GM19239 (cell line): ENCODE measurements around the gene PMEPA1.

Experiments
- DNase-seq: peaks from one replicate; pipeline ENCODE4 v3.0.0; 2011; ENCODE audit warnings: low spot score; ENCODE audit not compliant: insufficient read length
- FAIRE-seq: peaks from 2 replicates; lab custom pipeline; 2011; peaks lifted over from hg19 to GRCh38; lab: Jason Lieb, UNC

The PMEPA1 gene

DNA sequence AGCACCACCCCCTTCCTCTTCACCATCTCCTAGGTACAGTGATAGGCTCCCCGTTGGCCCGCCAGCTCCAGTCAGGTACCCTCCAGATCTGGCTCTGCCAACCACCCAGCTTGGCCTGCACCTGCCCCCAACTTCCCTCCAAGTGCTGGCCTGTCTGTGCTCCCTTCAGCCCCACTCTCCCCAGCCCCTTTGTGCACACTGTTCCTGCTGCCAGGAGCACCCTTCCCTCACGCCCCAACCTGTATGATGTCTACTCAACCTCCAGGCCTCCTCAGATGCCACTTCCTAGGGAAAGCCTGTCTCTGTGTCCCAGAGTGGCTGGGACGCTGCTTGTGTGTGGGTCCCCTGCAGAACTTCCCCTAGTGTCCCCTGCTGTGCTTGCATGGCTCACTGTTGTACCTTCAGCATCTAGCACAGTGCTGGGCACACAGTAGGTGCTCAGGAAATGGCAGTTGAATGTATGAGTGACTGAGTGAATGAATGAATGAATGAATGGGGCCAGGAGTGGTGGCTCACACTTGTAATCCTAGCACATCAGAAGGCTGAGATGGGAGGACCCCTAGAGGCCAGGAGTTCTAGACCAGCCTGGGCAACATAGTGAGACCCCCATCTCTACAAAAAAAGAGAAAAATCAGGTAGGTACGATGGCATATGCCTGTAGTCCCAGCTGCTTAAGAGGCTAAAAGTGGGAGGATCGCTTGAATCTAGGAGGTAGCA lies 92.6 kb downstream of the PMEPA1 start:
- peak; percentile 37 for FAIRE-seq

GRCh38 chr20:57616143-57616951 lies 93.5 kb downstream of the PMEPA1 start:
- no peak for DNase-seq
- FAIRE-seq: no peak

More for the DNA sequence above, 92.6 kb downstream of the PMEPA1 start:
- DNase-seq: no peak

- DNase-seq: no peak
- FAIRE-seq: no peak
These were observed 94.4 kb downstream of the PMEPA1 start for GRCh38 chr20:57615445-57615811.

- no peak for FAIRE-seq
- DNase-seq: no peak
These were observed 95.0 kb downstream of the PMEPA1 start for GRCh38 chr20:57614490-57615444.

GRCh38 chr20:57613481-57613921 lies 96.3 kb downstream of the PMEPA1 start:
- DNase-seq: no peak
- no peak for FAIRE-seq

DNA sequence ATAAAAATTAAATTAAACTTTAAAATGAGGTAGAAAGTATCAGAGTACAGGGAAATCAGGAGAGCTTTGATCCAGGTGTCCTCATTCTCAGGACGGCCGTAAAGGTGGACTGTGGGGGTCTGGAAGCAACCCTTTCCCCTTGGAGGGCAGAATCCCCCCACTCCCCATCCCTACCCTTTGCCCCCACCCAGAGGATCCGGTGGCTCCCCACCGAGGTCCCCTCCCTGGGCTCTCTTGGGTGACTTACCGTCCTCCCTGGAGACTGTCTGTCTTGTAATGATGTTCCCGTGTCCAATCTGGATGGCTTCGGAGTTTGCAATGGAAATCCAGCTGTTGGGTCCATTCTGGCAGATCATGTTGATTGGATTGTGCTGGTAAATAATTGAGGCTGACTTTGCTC lies 96.9 kb downstream of the PMEPA1 start:
- FAIRE-seq (no peak), DNase-seq (no peak)

- DNase-seq (no peak), FAIRE-seq (no peak)
These were observed 97.4 kb downstream of the PMEPA1 start for GRCh38 chr20:57612436-57612835.

DNA sequence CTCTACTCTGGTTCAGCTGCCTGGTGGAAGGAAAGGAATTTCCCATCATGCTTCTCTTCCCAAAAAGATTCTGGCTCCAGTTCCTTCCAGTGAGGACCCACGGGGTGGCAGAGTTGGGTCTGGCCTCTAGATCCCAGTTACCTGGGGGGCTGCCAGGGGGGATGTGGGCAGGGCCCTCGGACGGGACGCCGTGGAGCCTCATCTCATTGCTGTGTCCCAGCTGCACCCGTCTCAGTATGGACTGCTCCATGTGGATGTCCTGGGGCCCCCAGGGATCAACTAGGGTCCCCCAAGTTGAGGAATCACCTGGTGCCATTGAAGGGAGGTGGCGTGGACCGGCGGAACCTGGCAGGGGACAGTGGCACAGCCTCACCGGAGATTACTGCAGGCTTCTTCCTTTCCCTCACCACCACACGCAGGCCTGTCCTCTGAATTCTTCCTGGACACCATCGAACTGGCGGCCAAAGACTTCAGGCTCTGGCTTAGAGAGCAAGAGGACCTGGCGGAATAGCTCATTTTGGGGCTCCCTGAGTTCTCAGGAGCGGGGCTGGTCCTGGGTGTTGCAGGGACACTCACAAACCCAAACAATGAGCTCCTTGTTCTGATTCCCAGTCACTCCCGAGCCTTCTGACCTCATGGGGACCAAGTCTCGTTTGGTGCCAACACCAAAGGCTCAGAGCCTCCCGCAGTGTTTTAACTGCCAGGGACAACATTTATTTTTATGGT lies 98.1 kb downstream of the PMEPA1 start:
- no peak for DNase-seq
- FAIRE-seq: no peak

- DNase-seq (no peak), FAIRE-seq (no peak)
These were observed 99.4 kb downstream of the PMEPA1 start for GRCh38 chr20:57610261-57610952.

DNA sequence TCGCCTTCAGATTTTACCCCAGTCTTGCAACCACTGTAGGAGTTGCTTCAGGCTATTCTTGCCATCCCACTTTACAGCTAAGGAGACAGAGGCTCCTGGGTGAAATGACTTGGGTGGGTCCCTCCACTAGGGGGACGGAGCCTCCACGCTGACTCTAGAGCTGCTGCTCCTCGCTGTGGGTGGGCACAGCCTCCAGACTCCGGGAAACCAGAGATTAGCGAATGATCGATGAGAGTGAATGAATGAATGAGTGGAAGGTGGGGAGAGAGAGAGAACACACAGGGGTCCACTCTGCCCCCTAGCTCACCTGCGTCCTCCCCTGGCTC lies 100.0 kb downstream of the PMEPA1 start:
- DNase-seq (no peak), FAIRE-seq (no peak)

GRCh38 chr20:57609086-57609841 lies 100.6 kb downstream of the PMEPA1 start:
- FAIRE-seq (no peak), DNase-seq (no peak)

- DNase-seq (no peak), FAIRE-seq (no peak)
These were observed 101.3 kb downstream of the PMEPA1 start for GRCh38 chr20:57608516-57608915.

- DNase-seq (no peak), FAIRE-seq (peak; percentile 92)
These were observed 103.9 kb downstream of the PMEPA1 start for GRCh38 chr20:57605878-57606277.

DNA sequence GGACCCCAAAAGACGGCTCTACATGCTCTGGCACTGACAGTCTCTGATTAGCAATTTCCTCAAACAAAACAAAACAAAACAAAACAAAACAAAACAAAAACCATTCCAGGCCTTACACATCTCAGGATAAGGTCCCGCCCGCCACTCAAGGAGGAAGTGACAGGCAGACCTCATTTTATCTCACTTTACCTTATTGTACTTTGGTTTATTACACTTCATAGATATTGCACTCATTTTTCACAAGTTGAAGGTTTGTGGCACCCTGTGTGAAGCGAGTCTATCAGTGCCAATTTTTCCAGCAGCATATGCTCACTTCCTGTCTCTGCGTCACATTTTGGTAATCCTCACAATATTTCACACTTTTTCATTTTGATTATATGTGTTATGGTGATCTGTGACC lies 104.8 kb downstream of the PMEPA1 start:
- FAIRE-seq: no peak

GRCh38 chr20:57603120-57603519 lies 106.7 kb downstream of the PMEPA1 start:
- no peak for DNase-seq
- no peak for FAIRE-seq

More for the DNA sequence above, 104.8 kb downstream of the PMEPA1 start:
- DNase-seq: no peak

GRCh38 chr20:57601737-57602136 lies 108.1 kb downstream of the PMEPA1 start:
- no peak for FAIRE-seq
- DNase-seq: no peak

DNA sequence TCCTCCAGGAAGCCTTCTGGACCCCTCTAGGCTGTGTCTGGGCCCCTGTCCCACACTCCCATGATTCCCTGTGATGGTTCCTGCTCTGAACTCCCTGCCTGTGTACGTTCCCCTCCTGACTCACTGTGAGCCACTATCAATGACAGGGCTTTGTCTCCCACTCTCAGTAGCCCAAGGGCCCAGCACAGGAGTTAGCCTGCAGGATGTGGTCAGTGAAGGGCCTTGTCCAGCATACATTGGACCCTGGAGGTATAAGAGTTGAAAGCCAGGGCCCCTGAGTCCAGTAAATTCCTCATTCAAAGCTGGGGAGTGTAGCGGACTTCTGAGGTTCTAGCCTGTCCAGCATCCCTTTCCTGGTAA lies 108.6 kb downstream of the PMEPA1 start:
- FAIRE-seq (no peak), DNase-seq (no peak)

DNA sequence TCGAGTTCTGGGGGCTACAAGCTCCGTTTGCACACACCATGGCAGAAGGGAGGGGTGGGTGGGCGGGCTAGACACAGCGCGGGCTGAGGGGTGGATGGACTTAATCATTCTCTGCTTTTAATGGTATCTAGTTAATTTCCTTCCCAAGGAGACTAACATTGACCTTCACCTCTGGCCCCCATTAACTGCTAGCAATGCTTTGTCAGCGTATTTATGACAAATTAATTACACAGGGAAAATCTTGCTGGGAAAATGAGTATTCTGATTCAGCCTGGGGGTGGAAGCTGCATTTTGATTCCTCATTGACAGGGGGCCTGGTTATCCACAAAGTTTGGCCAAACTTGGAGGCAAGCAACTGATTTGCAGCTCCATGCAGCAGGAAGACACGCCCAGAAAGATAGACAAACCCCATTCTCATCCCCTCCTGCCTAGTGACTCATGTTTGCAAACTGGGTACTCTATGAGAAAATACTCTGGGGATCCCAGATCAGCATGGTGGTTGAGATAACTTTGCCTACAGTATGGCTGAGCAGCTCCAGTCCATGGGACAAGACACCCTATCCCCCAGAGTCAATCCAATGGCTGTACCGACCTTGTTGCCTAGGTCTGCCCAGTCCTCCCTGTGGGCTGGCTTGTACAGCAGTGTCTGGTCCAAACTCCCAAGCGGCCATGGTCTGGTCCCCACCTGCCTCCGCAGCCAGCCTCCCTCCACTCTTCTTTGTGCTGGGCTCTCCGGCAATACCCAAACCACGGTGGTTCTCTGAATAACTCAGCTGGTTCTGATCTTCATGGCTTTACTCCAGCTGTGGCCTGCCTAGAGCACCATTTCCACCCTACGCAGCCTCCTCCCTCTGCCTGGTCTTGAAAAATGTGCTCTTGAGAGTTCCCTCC lies 109.2 kb downstream of the PMEPA1 start:
- DNase-seq (no peak), FAIRE-seq (no peak)
